Loucy (cell line): ENCODE results near the gene MKRN2.

ENCODE experiments used
- CTCF ChIP-seq: fragments of 200-600 bp; sonication (generic); conservative IDR thresholded peaks from 2 replicates; pipeline ENCODE4 v1.5.1; 2014; ENCODE audit warnings: mild to moderate bottlenecking, antibody characterized with exemption, low read length
- EZH2phosphoT487 ChIP-seq: fragments of 200-600 bp; IDR thresholded peaks from 2 replicates; pipeline ENCODE4 v1.6.1; 2018; ENCODE audit warnings: antibody characterized with exemption, mild to moderate bottlenecking, moderate library complexity, borderline replicate concordance

- TF ChIP-seq CTCF (no peak), EZH2phosphoT487 (no peak)
Measured at GRCh38 chr3:12549971-12550760, 6.7 kb upstream of the MKRN2 start.
